Activated CD4-positive, alpha-beta T cell treated with anti-CD3 and anti-CD28 coated beads, Interleukin-2, amount 10 ng/mL, durations not matched to agents 24 days and 14 days (primary cell): Measurements from ENCODE around the gene INPP5A. TPM values are rescaled to one million over a fixed set of nuclear protein-coding genes. Genes with fewer than 3 reads are reported as not detected.

Experiments
- DNase-seq: peaks from one replicate; pipeline ENCODE4 v3.0.0; 2022
- H3K27ac Mint-ChIP-seq: one replicate; pipeline ENCODE4 v1.8.0; 2022; ENCODE audit warnings: mild to moderate bottlenecking, mixed read lengths
- H3K27me3 Mint-ChIP-seq: one replicate; pipeline ENCODE4 v1.8.0; 2022; ENCODE audit warnings: mixed read lengths
- H3K36me3 Mint-ChIP-seq: one replicate; pipeline ENCODE4 v1.8.0; 2022; ENCODE audit warnings: low read depth, mild to moderate bottlenecking, mixed read lengths
- H3K4me1 Mint-ChIP-seq: one replicate; pipeline ENCODE4 v1.8.0; 2021; ENCODE audit warnings: mixed read lengths
- H3K4me3 Mint-ChIP-seq: one replicate; pipeline ENCODE4 v1.8.0; 2022; ENCODE audit warnings: mild to moderate bottlenecking, moderate library complexity, mixed read lengths
- H3K9me3 Mint-ChIP-seq: one replicate; pipeline ENCODE4 v1.8.0; 2021; ENCODE audit warnings: mixed read lengths
- intact Hi-C: fragments of 100-400 bp; cut with micrococcal nuclease; formaldehyde crosslinking; loops from one replicate; pipeline ENCODE4 v1.15.1; 2023
- total RNA-seq: library from RNA; stranded (reverse); gene quantifications from 2 replicates; pipeline ENCODE4 v1.2.3, GENCODE V29; 2022

Gene INPP5A
- total RNA-seq, 1 donor from 2014 or later = 10.3 TPM

DNA sequence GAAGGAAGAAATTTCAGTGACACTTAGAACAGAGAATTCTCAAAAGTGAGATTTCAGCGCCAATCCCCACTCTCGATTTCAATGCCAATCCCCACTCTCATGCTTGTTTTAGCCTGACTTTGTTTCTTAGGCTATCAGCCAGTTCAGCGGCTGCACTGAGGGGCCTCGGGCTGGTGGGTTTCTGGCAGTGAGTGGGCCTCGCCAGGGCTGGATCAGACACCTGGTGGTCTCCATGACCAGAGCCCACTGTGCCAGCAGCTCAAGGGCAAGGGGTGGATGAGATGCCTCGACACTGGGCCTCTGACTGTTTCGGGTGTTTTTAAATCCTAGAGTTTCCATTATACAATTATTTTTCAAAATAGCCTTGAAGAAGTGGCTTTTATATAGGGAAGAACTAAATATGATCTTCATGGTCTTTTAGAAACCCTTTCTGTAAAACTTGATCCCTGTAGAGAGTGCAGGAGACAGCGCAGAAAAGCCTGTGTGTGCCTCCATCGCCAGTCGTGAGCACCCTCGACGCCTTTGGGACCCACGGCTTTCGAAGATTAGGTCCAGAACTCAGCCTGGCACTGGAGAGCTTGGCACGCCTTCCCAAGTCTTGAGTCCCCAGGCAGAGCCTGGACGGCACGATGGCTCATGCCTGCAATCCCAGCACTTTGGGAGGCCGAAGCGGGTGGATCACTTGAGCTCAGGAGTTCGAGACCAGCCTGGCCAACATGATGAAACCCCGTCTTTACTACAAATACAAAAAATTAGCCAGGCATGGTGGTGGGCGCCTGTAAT is 76.2 kb downstream of the INPP5A start:
- no peak overlapping the region for H3K27ac Mint-ChIP-seq
- H3K27me3 Mint-ChIP-seq = peaks cover 8% of the 10 kb centered on the region
- no peak for DNase-seq
- H3K9me3 Mint-ChIP-seq = peaks cover 13% of the 10 kb centered on the region
- intact Hi-C loops = no loop called here
- no peak overlapping the region for H3K4me3 Mint-ChIP-seq
- H3K4me1 Mint-ChIP-seq = peaks cover 28% of the 10 kb centered on the region
- H3K36me3 Mint-ChIP-seq = peaks cover 35% of the 10 kb centered on the region

DNA sequence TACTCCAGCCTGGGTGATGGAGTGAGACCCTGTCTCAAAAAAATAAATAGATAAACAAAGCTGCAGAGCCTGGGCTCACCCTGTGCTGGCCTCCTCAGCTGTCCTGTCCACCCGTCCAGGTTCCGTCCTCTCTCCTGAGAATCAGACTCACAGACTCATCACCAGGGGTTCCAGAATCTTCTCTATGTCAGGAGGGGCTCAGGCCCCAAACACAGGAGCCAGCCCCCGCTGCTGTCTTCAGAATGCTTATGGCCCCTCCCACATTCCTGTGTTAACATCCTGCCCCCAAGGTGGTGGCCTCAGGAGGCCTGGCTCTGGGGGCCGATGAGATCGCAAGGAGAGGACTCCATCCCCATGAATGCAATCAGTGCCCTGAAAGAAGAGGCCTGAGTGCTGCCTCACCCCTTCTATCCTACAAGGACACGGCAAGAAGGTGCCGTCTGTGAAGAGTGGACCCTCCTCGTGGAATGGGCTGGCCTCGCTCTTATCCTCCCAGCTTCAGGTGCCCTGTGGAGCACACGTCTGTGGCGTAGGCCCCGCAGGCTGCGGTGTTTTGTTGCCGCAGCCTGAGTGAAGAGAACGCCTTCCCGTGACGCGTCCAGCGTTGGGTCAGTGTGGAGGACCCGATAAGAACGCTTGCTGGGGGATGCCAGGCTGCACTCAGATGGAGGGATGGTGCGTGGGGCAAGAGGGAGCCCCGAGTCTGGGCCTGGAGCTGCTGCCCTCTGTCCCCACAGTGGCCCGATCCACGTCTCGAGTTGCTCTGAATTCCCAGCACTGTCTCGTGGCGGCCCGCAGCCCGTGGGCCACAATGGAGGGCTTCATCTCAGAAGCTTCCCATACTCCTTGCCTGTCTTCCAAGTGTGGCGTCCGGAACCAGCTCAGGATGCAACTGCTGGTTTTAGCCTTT is 77.1 kb downstream of the INPP5A start:
- Mint-ChIP-seq H3K27me3 (peaks cover 8% of the 10 kb centered on the region), H3K9me3 (peaks cover 13% of the 10 kb centered on the region), H3K4me1 (peaks cover 28% of the 10 kb centered on the region), H3K27ac (no peak overlapping the region), H3K4me3 (no peak overlapping the region), H3K36me3 (peaks cover 37% of the 10 kb centered on the region)
- DNase-seq = no peak
- intact Hi-C loops = no loop called here

DNA sequence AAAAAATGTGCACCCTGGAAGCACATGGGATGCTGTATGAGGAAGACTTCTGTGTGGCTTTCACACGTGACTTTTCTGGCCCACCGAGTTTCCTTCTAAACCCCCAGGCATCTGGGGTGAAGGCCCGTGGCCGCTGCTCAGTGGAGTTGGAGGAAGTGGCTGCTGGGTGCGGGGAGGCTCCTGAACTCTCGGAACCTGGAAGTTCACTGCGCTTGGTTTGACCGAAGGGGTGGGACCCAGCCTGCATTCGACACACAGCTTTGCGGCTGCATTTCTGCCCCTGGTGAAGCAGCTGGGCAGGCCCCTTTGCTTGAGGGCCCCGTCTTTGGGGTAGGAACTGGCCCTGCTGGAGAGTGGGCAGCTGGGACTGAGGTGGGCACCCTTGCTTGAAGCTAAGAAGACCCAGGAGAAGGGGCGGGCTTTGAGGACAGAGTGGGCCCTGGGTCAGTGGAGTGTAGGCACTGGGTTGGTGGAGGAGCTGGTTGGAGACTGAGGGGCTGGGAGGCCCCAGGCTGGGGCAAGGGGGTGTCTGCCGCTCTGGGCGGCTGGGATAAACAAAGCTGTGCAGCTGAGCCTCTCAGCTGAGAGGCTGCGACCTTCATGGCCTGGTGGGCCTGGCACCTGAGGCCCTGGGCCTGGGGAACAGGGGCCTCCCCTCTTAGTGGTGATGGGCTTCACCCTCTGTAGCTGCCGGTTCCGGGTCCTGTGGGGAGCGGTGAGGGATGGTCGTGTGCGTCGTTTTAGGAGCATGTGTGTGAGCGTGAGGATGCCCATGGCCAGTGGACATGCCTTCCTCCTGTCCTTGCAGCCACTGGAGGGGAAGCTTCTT is 78.0 kb downstream of the INPP5A start:
- Mint-ChIP-seq H3K4me1 (peaks cover 28% of the 10 kb centered on the region), H3K36me3 (peaks cover 40% of the 10 kb centered on the region), H3K27ac (peak overlapping the region; percentile 89), H3K9me3 (peaks cover 13% of the 10 kb centered on the region), H3K27me3 (peaks cover 8% of the 10 kb centered on the region), H3K4me3 (no peak overlapping the region)
- no peak for DNase-seq
- intact Hi-C loops = loop anchor here (1.0 kb wide), 2 partner anchors 27 to 40 kb away; no protein-coding TSS in a partner anchor

DNA sequence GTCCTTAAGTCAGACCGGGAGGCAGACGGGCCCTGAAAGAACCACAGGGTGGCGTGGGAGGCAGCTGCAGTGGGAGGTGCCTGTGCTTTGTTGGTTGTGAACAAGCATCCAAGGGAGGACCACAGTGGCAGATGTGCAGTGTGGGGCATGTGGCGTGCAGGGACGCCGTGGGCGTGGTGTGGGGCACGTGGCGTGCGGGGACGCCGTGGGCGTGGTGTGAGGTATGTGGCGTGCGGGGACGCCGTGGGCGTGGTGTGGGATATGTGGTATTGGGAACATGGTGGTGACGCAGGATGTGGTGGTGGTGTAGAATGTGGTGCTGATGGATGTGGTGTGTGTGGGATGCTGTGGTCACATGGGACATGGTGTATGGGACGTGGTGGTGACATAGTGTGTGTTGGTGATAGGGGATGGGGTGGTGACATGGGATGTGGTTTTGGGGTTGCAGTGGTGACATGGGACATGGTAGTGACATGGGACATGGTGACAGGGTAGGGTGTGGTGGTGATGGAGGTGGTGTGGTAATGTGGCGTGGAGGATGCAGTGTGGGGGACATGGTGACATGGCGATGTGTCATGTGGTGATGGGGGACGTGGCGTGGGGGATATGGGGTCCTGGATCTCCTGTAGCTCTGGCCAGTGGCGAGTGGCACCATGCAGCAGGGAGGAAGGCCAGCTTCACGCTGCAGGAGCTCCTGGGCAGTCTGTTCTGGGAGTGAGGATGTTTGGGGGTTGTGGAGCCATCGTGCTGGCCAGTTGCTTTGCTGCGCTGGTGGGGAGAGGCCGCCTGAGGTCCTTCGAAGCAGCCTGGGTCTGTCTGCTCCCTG is 78.8 kb downstream of the INPP5A start:
- H3K36me3 Mint-ChIP-seq = peaks cover 37% of the 10 kb centered on the region
- intact Hi-C loops = loop anchor here (1.0 kb wide), 2 partner anchors 28 to 41 kb away; no protein-coding TSS in a partner anchor
- DNase-seq = peak; percentile 86
- peak overlapping the region; percentile 89 for H3K27ac Mint-ChIP-seq
- H3K27me3 Mint-ChIP-seq = peaks cover 10% of the 10 kb centered on the region
- H3K9me3 Mint-ChIP-seq = peaks cover 17% of the 10 kb centered on the region
- H3K4me1 Mint-ChIP-seq = peaks cover 21% of the 10 kb centered on the region
- peak overlapping the region; percentile 48 for H3K4me3 Mint-ChIP-seq

DNA sequence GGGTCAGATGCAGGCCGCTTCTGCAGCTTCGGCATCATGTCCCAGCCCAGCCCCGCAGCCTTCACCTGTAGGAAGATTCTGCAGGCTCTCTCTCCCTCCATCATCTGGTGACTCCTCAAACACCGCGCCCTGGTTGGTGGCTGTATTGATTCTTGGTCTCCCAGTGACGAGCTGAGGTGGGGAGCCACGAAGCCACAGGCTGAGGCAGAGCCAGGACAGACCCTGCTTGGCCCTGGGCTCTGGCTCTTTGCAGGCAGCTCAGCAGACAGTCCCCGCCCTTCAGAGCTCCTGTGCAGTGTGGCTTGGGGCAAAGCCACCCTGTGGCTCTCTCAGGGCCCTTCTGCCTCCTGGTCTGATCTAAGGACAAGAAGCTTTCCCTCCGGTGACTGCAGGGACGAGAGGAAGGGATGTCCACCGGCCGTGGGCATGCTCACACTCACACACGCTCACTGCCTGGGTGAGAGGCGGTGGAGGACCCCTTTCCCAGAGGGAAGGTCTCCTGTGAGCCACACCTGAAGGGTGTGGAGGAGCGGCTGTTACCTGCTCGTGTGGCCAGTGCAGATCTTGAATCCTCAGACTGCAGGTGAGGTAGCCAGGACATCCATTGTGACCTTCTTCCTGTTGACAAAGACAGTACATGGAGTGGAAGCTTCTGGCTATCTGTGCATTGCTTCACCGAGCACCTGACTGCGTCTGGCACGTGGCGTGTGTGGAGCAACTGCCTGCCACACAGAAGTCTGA is 79.6 kb downstream of the INPP5A start:
- no peak overlapping the region for H3K4me3 Mint-ChIP-seq
- peaks cover 20% of the 10 kb centered on the region for H3K9me3 Mint-ChIP-seq
- no peak overlapping the region for H3K27ac Mint-ChIP-seq
- no peak for DNase-seq
- H3K4me1 Mint-ChIP-seq = peaks cover 18% of the 10 kb centered on the region
- intact Hi-C loops = loop anchor here (1.0 kb wide), 2 partner anchors 29 to 42 kb away; no protein-coding TSS in a partner anchor
- peaks cover 11% of the 10 kb centered on the region for H3K27me3 Mint-ChIP-seq
- peaks cover 36% of the 10 kb centered on the region for H3K36me3 Mint-ChIP-seq

DNA sequence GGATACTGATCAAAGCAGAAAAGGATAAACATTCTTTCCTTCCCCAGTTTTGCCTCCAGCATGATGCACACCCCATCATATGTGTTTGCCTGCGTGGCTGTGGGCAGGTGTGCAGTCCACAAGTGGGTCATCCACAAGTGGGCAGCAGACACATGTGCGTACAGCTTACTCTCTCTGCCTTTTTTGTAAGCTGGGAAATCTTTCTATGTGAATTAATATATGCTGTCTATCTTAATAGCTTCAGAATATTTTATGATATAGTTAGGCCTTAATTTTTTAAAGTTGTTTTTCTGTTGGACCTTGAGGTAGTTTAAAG is 80.1 kb downstream of the INPP5A start:
- Mint-ChIP-seq H3K9me3 (peaks cover 20% of the 10 kb centered on the region), H3K27ac (no peak overlapping the region), H3K36me3 (peaks cover 34% of the 10 kb centered on the region), H3K4me1 (peaks cover 16% of the 10 kb centered on the region), H3K27me3 (peaks cover 11% of the 10 kb centered on the region), H3K4me3 (no peak overlapping the region)
- intact Hi-C loops = no loop called here
- DNase-seq = no peak

DNA sequence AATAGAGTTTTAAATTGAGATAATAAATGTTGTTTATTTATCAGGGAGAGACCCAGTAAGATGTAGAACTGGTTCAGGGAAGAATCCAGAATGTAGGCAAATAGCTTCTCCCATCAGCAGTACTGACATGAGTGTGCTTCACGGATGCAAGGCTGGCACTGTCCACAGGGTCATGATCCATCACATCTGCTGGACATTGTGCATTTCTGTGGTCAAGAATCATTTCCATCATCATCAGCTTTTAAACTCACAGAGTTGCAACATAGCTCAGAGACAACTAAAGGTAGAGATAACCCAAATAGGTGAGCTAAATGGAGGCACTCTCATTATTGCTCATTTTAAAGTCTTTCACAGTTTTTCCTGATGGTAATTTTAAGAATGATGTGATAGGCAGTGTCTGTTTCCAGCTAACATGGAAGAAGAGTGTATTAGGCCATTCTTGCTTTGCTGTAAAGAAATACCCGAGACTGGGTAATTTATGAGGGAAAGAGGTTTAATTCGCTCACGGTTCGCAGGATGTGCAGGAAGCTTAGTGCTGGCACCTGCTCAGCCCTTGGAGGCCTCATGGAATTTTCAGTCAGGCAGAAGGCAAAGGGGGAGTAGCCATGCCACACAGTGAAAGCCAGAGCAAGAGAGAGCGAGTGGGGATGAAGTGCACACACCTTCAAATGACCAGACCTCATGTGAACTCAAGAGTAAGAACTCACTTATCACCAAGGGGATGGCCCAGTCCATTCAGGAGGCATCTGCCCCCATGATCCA is 80.8 kb downstream of the INPP5A start:
- intact Hi-C loops = no loop called here
- no peak for DNase-seq
- no peak overlapping the region for H3K27ac Mint-ChIP-seq
- no peak overlapping the region for H3K4me3 Mint-ChIP-seq
- peaks cover 16% of the 10 kb centered on the region for H3K4me1 Mint-ChIP-seq
- H3K27me3 Mint-ChIP-seq = peaks cover 11% of the 10 kb centered on the region
- H3K9me3 Mint-ChIP-seq = peaks cover 20% of the 10 kb centered on the region
- H3K36me3 Mint-ChIP-seq = peaks cover 34% of the 10 kb centered on the region

DNA sequence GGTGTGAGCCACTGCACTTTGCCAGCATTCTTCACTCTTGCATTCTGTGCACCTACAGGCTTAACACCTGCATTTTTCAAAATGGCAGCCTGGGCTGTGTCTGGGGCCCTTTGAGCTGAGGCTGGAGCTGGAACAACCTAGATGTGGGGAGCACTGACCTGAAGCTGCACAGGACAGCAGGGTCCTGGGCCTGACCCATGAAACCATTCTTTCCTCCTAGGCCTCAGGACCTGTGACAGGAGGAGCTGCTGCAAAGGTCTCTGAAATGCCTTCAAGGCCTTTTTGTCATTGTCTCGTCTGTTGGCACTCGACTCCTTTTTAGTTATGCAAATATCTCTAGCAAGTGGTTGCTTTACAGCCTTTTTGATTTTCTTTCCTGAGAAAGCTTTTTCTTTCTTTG is 82.3 kb downstream of the INPP5A start:
- intact Hi-C loops = no loop called here
- peaks cover 32% of the 10 kb centered on the region for H3K36me3 Mint-ChIP-seq
- no peak overlapping the region for H3K27ac Mint-ChIP-seq
- H3K9me3 Mint-ChIP-seq = peaks cover 20% of the 10 kb centered on the region
- peaks cover 16% of the 10 kb centered on the region for H3K4me1 Mint-ChIP-seq
- peaks cover 11% of the 10 kb centered on the region for H3K27me3 Mint-ChIP-seq
- H3K4me3 Mint-ChIP-seq = no peak overlapping the region
- DNase-seq = no peak

DNA sequence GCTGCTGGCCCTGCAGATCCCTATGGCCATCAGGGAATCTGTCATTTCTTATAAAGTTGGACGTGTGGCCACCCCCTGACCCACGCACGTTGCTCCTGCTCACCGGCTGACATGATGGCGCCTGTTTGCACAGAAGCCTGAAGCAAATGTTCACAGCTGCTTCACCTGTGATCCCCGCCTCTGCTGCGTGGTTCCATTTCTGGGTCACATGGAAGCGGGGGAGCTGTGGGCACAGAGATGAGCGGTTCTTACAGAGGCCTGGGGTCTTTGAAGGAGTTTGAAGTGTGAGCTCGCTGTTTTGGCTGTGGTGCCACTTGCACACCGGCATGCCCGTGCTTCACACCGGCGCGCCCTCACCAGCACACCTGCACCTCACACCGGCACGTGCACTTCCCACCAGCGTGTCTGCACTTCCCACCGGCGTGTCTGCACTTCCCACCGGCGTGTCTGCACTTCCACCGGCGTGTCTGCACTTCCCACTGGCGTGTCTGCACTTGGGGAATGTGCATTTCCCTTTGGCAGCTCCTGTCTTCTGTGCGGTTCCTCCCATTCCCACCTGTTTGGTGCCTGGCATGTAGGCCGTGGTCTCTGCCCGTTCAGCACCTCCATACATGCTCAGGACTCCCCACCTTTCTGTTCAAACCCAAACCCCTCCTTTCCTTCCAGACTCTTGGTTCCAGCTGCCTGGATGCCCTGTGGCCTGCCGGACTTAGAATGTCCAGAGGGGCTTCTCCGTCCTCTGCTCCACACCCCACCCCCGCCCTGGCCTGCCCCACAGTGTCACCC is 86.7 kb downstream of the INPP5A start:
- DNase-seq = no peak
- Mint-ChIP-seq H3K36me3 (peaks cover 9% of the 10 kb centered on the region), H3K27ac (no peak overlapping the region), H3K4me1 (peaks cover 7% of the 10 kb centered on the region), H3K4me3 (no peak overlapping the region), H3K27me3 (peaks cover 3% of the 10 kb centered on the region), H3K9me3 (peaks cover 10% of the 10 kb centered on the region)
- intact Hi-C loops = no loop called here

DNA sequence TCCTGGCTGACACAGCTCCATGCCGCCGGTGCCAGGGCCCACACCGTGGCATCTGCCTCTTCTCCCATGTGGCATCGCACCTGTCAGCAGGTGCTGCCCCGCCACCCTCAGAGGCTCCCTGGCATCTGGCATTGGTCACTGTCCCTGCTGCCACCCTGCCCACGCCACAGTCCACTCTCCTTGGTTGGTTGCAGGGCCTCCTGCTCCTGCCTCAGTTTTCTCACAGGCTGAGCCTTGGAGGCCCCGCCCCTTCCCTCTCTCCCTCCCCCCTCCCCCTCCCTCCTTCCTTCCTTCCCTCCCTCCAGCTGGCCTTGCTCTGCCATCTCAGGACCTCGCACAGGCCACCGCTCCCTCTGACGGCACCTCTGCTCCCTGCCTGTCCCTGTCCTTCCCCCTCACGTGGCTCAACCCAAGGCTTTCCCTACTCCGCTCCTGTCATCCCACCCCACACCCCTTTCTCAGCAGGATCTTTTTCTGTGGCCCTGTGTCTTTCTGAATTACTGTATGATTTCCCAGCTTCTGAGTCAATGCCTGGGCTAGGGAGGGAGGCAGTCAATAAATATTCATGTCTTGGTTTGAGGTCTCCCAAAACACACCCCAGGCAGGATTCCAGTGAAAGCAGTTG is 87.4 kb downstream of the INPP5A start:
- DNase-seq = no peak

More for the DNA sequence above, 87.4 kb downstream of the INPP5A start:
- peaks cover 9% of the 10 kb centered on the region for H3K36me3 Mint-ChIP-seq
- H3K27ac Mint-ChIP-seq = no peak overlapping the region
- no peak overlapping the region for H3K4me3 Mint-ChIP-seq
- H3K4me1 Mint-ChIP-seq = peaks cover 7% of the 10 kb centered on the region
- peaks cover 3% of the 10 kb centered on the region for H3K27me3 Mint-ChIP-seq
- H3K9me3 Mint-ChIP-seq = peaks cover 10% of the 10 kb centered on the region
- intact Hi-C loops = no loop called here
